ENCODE results near the gene OR5K2. TPM values are rescaled to one million over a fixed set of nuclear protein-coding genes. Genes with fewer than 3 reads are reported as not detected.

The OR5K2 gene
- total RNA-seq, 1 donor: not detected

- DNase-seq (ENCODE audit: low read depth in 2 of 3, low spot score in 2 of 3): peak; percentile 19 to 62 (median 51)
Observed at GRCh38 chr3:98521897-98522543, 24.5 kb downstream of the OR5K2 start.

- DNase-seq (ENCODE audit: low read depth in 2 of 3, low spot score in 2 of 3): peak; percentile 83 to 97 (median 94)
Observed at GRCh38 chr3:98522544-98523281, 25.2 kb downstream of the OR5K2 start, which contains the start of gene CLDND1. CLDND1 (minus strand) TSS chr3:98522902; CDS start chr3:98521424, 1,478 bp downstream.

GRCh38 chr3:98525494-98525893 lies 28.0 kb downstream of the OR5K2 start:
- no peak for DNase-seq (ENCODE audit: low read depth in 2 of 3, low spot score in 2 of 3)

GRCh38 chr3:98528474-98529346 lies 31.2 kb downstream of the OR5K2 start:
- no peak for DNase-seq (ENCODE audit: low read depth in 2 of 3, low spot score in 2 of 3)

- DNase-seq (ENCODE audit: low read depth in 2 of 3, low spot score in 2 of 3): no peak
Observed at GRCh38 chr3:98529856-98530459, 32.5 kb downstream of the OR5K2 start.

GRCh38 chr3:98530676-98531075 lies 33.2 kb downstream of the OR5K2 start:
- DNase-seq (ENCODE audit: low read depth in 2 of 3, low spot score in 2 of 3): no peak

- DNase-seq (ENCODE audit: low read depth in 2 of 3, low spot score in 2 of 3): no peak
Observed at GRCh38 chr3:98531622-98532274, 34.3 kb downstream of the OR5K2 start, which contains the start of gene GPR15. GPR15 (plus strand) TSS chr3:98531978; CDS start chr3:98532034, 56 bp downstream.

- no peak for DNase-seq (ENCODE audit: low read depth in 2 of 3, low spot score in 2 of 3)
Observed at GRCh38 chr3:98532275-98532637, 34.8 kb downstream of the OR5K2 start.

- no peak for DNase-seq (ENCODE audit: low read depth in 2 of 3, low spot score in 2 of 3)
Observed at GRCh38 chr3:98532709-98533571, 35.5 kb downstream of the OR5K2 start.

- DNase-seq (ENCODE audit: low read depth in 2 of 3, low spot score in 2 of 3): no peak
Observed at GRCh38 chr3:98534168-98534567, 36.7 kb downstream of the OR5K2 start.

- DNase-seq (ENCODE audit: low read depth in 2 of 3, low spot score in 2 of 3): no peak
Observed at GRCh38 chr3:98534734-98535133, 37.3 kb downstream of the OR5K2 start.

GRCh38 chr3:98536456-98537017 lies 39.1 kb downstream of the OR5K2 start:
- no peak for DNase-seq (ENCODE audit: low read depth in 2 of 3, low spot score in 2 of 3)

GRCh38 chr3:98540346-98540745 lies 42.9 kb downstream of the OR5K2 start:
- no peak for DNase-seq (ENCODE audit: low read depth in 2 of 3, low spot score in 2 of 3)

- no peak for DNase-seq (ENCODE audit: low read depth in 2 of 3, low spot score in 2 of 3)
Observed at GRCh38 chr3:98541695-98542094, 44.2 kb downstream of the OR5K2 start.

- no peak for DNase-seq (ENCODE audit: low read depth in 2 of 3, low spot score in 2 of 3)
Observed at GRCh38 chr3:98542623-98543022, 45.1 kb downstream of the OR5K2 start.

GRCh38 chr3:98545940-98546339 lies 48.5 kb downstream of the OR5K2 start:
- DNase-seq (ENCODE audit: low read depth in 2 of 3, low spot score in 2 of 3): no peak

All from hematopoietic multipotent progenitor cell (in vitro differentiated cells).